Activated CD8-positive, alpha-beta memory T cell treated with anti-CD3 and anti-CD28 coated beads, Interleukin-2, amount 50 U/mL, for 4 hours (primary cell): ENCODE measurements around the gene FGF14.

Experiments
- DNase-seq: peaks from one replicate; pipeline ENCODE4 v3.0.0-alpha.2; 2020

Gene FGF14

DNA sequence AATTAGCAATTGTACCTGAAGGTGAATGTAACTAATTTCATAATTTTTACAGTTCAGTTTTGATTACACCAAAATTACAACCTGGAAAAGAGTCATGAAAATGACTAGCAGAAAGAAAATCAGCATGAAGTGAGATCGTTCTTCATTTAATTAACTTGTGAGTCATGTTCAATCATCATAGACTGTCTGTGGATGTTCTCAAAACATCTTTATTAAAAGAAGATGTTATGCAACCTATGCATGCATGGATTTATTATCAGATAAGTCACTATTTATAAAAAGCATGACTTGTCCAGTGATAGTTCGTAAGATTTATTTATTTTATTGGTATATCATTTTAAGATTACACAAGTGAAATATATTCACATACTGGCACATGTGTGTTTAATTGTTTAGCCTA lies 703.4 kb downstream of the FGF14 start:
- no peak for DNase-seq

DNA sequence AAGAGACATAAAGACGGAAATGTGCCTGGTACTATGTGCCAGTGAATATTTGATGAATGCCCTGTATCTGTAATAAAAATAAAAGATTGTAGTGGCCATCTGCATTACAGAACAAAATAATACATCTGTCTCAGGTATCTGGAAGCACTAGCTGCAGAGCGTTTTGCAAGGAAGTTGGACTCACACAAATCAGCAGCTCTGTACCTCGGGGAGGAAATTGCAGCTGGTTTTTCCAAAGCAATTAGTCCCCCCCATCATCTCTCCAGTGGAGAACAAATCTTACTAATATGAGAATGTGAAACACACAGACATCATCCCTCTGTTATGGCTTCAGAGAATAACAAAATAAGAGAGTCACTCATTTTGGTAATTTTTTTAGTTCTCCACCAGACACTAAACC lies 704.1 kb downstream of the FGF14 start:
- no peak for DNase-seq

- no peak for DNase-seq
These were observed 705.9 kb downstream of the FGF14 start for GRCh38 chr13:101695870-101696516.

DNA sequence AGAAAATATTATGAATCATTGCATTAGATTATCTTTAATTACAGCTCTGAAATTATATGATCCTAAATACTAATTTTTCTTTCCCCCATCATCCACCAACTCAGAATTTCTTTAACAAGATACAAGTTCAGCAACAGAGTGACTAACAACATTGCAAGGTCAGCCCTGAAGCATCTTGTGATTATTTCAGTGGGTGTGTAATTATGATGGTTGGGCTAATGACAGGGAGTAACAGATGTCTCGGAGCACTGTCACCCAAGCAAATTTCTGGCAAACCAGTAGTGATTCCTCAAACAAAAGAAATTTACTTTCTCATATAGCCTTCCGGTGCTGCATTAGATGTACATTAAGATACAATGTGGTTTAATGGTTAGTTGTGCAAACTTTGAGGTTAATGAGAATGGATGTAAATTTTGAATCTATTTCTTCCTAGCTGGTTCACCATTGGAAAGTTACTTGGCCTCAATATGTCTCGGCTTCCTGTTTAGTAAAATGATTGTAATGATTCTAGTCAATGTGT lies 710.4 kb downstream of the FGF14 start:
- no peak for DNase-seq

DNA sequence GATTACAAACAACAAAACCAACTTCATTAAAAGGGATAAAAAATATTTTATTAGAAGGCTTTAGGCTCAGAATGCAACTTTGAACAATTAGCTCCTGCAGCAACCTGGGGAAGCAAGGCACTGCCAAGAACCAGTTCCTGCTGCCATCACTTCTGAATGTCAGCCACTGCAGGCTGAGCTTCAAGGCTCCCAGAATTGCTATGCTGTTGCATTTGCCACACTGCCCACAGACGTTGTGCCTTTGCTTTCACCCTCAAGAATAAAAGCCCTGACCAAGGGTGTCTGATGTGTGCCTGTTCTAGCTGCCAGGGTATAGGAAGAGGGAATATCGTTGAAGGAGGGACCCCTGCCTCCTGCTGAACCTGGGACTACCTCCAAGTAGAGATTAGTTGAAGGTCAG lies 711.0 kb downstream of the FGF14 start:
- DNase-seq = no peak

GRCh38 chr13:101686003-101686402 lies 715.8 kb downstream of the FGF14 start:
- no peak for DNase-seq

DNA sequence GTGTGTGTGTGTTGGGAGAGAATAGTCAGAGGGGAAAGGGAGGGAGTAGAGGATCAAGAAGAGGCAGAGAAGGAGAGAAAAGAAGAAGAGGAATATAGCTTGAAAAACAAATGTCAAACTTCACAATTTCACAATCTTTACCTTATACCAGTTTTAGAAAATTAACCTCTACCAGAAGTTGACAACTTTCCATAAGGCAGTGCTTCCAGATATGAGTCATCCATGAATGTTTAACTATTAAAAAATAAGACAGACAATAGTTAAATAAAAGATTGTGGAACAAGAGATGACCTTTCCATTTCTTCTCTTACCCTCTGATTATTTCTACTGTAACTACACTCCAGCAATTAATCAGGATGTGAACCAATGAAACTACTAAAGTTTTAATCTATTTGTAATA lies 720.0 kb downstream of the FGF14 start:
- DNase-seq = no peak

- DNase-seq = no peak
These were observed 728.3 kb downstream of the FGF14 start for GRCh38 chr13:101673360-101674105.

DNA sequence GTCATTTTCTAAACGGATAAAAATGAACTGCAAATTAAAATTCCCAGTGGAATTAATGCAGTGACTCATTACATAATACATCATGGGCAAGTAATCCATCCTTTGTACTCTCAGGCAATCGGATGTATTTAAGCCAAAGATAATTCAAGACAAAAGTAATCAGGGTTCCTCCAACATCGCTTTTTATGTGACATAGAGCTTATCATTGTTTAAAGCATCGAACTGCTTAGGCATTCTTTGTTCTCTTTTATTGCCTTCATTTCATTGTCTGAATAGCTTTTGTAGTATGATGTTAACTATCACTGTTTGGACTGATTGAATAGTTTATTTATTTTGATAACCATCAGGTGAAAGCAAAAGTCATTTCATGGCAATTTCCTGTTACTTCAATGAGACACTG lies 740.0 kb downstream of the FGF14 start:
- DNase-seq = no peak
